IMR-90 (cell line): ENCODE data around the gene ACACA.

Experiments used
- CEBPB ChIP-seq: IDR thresholded peaks from 2 replicates; pipeline ENCODE4 v1.6.1; 2012; ENCODE audit warnings: low read depth, low read length, improper control_type of control experiment
- FOS ChIP-seq: fragments of 150-350 bp; IDR thresholded peaks from 2 replicates; pipeline ENCODE4 v1.6.1; 2016; ENCODE audit warnings: low read depth, low read length
- MAFK ChIP-seq: IDR thresholded peaks from 2 replicates; pipeline ENCODE4 v1.6.1; 2012; ENCODE audit warnings: low read depth, low read length, improper control_type of control experiment
- NFE2L2 ChIP-seq: fragments of 150-350 bp; IDR thresholded peaks from 2 replicates; pipeline ENCODE4 v1.6.1; 2016; ENCODE audit warnings: low read depth, mild to moderate bottlenecking, low read length
- POLR2A ChIP-seq: IDR thresholded peaks from 2 replicates; pipeline ENCODE4 v1.6.1; 2012; ENCODE audit warnings: mild to moderate bottlenecking, low read depth, low read length
- TF ChIP-seq, protein P1 (sequence below): conservative IDR thresholded peaks from 2 replicates; pipeline ENCODE4 v1.5.1; 2012; ENCODE audit warnings: mild to moderate bottlenecking, low read depth, low read length, improper control_type of control experiment

GRCh38 chr17:37292429-37293139 lies 114.1 kb downstream of the ACACA start:
- TF ChIP-seq NFE2L2 (no peak), FOS (no peak), CEBPB (no peak), MAFK (no peak), POLR2A (no peak)
- TF ChIP-seq, protein P1, sequence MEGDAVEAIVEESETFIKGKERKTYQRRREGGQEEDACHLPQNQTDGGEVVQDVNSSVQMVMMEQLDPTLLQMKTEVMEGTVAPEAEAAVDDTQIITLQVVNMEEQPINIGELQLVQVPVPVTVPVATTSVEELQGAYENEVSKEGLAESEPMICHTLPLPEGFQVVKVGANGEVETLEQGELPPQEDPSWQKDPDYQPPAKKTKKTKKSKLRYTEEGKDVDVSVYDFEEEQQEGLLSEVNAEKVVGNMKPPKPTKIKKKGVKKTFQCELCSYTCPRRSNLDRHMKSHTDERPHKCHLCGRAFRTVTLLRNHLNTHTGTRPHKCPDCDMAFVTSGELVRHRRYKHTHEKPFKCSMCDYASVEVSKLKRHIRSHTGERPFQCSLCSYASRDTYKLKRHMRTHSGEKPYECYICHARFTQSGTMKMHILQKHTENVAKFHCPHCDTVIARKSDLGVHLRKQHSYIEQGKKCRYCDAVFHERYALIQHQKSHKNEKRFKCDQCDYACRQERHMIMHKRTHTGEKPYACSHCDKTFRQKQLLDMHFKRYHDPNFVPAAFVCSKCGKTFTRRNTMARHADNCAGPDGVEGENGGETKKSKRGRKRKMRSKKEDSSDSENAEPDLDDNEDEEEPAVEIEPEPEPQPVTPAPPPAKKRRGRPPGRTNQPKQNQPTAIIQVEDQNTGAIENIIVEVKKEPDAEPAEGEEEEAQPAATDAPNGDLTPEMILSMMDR: no peak
